H9 (cell line): ENCODE measurements around the gene CACNG5. TPM values are rescaled to one million over a fixed set of nuclear protein-coding genes. Genes with fewer than 3 reads are reported as not detected.

Experiments
- DNase-seq: peaks from one replicate; pipeline ENCODE4 v3.0.0-alpha.2; 2017
- H2AFZ ChIP-seq: one replicate; pipeline ENCODE4 v1.6.1; 2013; ENCODE audit warnings: mild to moderate bottlenecking, low read length, control low read depth, moderate library complexity
- H2AK5ac ChIP-seq: 2 replicates; pipeline ENCODE4 v1.6.1; 2013; ENCODE audit warnings: low read length, control low read depth, mixed read lengths; ENCODE audit not compliant: insufficient read length
- H2BK120ac ChIP-seq: one replicate; pipeline ENCODE4 v1.6.1; 2013; ENCODE audit warnings: low read depth, mild to moderate bottlenecking, low read length, control low read depth, inconsistent platforms; ENCODE audit not compliant: poor library complexity, severe bottlenecking
- H2BK12ac ChIP-seq: 2 replicates; pipeline ENCODE4 v1.6.1; 2013; ENCODE audit warnings: low read length, control low read depth, mixed read lengths, low read depth; ENCODE audit not compliant: insufficient read length
- H2BK15ac ChIP-seq: 2 replicates; pipeline ENCODE4 v1.6.1; 2013; ENCODE audit warnings: low read depth, low read length, control low read depth
- H2BK20ac ChIP-seq: one replicate; pipeline ENCODE4 v1.6.1; 2013; ENCODE audit warnings: low read depth, mild to moderate bottlenecking, low read length, control low read depth, inconsistent platforms; ENCODE audit not compliant: poor library complexity, severe bottlenecking
- H2BK5ac ChIP-seq: 2 replicates; pipeline ENCODE4 v1.6.1; 2013; ENCODE audit warnings: low read length, control low read depth, mixed read lengths; ENCODE audit not compliant: insufficient read length
- H3K14ac ChIP-seq: 2 replicates; pipeline ENCODE4 v1.6.1; 2013; ENCODE audit warnings: low read length, control low read depth; ENCODE audit not compliant: insufficient read depth
- H3K18ac ChIP-seq: 2 replicates; pipeline ENCODE4 v1.6.1; 2013; ENCODE audit warnings: low read depth, mild to moderate bottlenecking, mixed read lengths, low read length, control low read depth; ENCODE audit not compliant: insufficient read length
- H3K23ac ChIP-seq: 2 replicates; pipeline ENCODE4 v1.6.1; 2013; ENCODE audit warnings: low read length, control low read depth, mixed read lengths, low read depth; ENCODE audit not compliant: insufficient read length
- H3K23me2 ChIP-seq: 2 replicates; pipeline ENCODE4 v1.6.1; 2013; ENCODE audit warnings: low read depth, mild to moderate bottlenecking, mixed read lengths, low read length, control low read depth; ENCODE audit not compliant: insufficient read length, poor library complexity, severe bottlenecking
- H3K27ac ChIP-seq: 2 replicates; pipeline ENCODE4 v1.5.1; 2013; ENCODE audit warnings: low read length, control low read depth, mixed read lengths, low read depth; ENCODE audit not compliant: insufficient read length
- H3K27me3 ChIP-seq: 2 replicates; pipeline ENCODE4 v1.6.1; 2013; ENCODE audit warnings: low read length, control low read depth, inconsistent platforms; ENCODE audit not compliant: insufficient read depth
- H3K4ac ChIP-seq: 2 replicates; pipeline ENCODE4 v1.6.1; 2013; ENCODE audit warnings: low read depth, mild to moderate bottlenecking, control low read depth, inconsistent platforms, low read length, moderate library complexity
- H3K4me1 ChIP-seq: 2 replicates; pipeline ENCODE4 v1.6.1; 2013; ENCODE audit warnings: low read length, control low read depth, inconsistent platforms; ENCODE audit not compliant: insufficient read depth
- H3K4me2 ChIP-seq: 2 replicates; pipeline ENCODE4 v1.6.1; 2013; ENCODE audit warnings: low read length, control low read depth, mixed read lengths; ENCODE audit not compliant: insufficient read length, insufficient read depth
- H3K56ac ChIP-seq: 2 replicates; pipeline ENCODE4 v1.6.1; 2013; ENCODE audit warnings: low read depth, mild to moderate bottlenecking, mixed read lengths, low read length, control low read depth; ENCODE audit not compliant: insufficient read length
- H3K79me1 ChIP-seq: 2 replicates; pipeline ENCODE4 v1.6.1; 2013; ENCODE audit warnings: low read depth, mild to moderate bottlenecking, moderate library complexity, low read length, control low read depth, inconsistent platforms; ENCODE audit not compliant: insufficient read depth, poor library complexity, severe bottlenecking
- H3K79me2 ChIP-seq: 2 replicates; pipeline ENCODE4 v1.6.1; 2013; ENCODE audit warnings: low read length, control low read depth, inconsistent platforms; ENCODE audit not compliant: insufficient read depth
- H3K9ac ChIP-seq: 2 replicates; pipeline ENCODE4 v1.6.1; 2013; ENCODE audit warnings: low read length, control low read depth, mixed read lengths; ENCODE audit not compliant: insufficient read length; ENCODE audit errors: extremely low read depth
- H3K9me3 ChIP-seq: one replicate; pipeline ENCODE4 v1.6.1; 2013; ENCODE audit warnings: low read depth, low read length, inconsistent platforms; ENCODE audit not compliant: control insufficient read depth
- H3T11ph ChIP-seq: one replicate; pipeline ENCODE4 v1.6.1; 2013; ENCODE audit warnings: mild to moderate bottlenecking, low read length, control low read depth, inconsistent platforms
- H4K20me1 ChIP-seq: one replicate; pipeline ENCODE4 v1.6.1; 2013; ENCODE audit not compliant: control insufficient read depth, insufficient read length, insufficient read depth
- H4K5ac ChIP-seq: 2 replicates; pipeline ENCODE4 v1.6.1; 2013; ENCODE audit warnings: low read depth, mild to moderate bottlenecking, mixed read lengths, low read length, control low read depth; ENCODE audit not compliant: insufficient read length
- H4K8ac ChIP-seq: replicated peaks from 2 replicates; pipeline ENCODE4 v1.6.1; 2013; ENCODE audit warnings: low read length, control low read depth, mixed read lengths, low read depth; ENCODE audit not compliant: insufficient read length
- H4K91ac ChIP-seq: 2 replicates; pipeline ENCODE4 v1.6.1; 2013; ENCODE audit warnings: low read depth, mild to moderate bottlenecking, moderate library complexity, mixed read lengths, low read length, control low read depth; ENCODE audit not compliant: insufficient read length
- H3K27ac Mint-ChIP-seq, 3 experiments: 2 replicates in 2 of 3; 3 replicates in 1 of 3; pipeline ENCODE4 v1.8.0; 2020 to 2021; ENCODE audit warnings: mixed read lengths in 3 of 3, mild to moderate bottlenecking in 1 of 3, moderate library complexity in 1 of 3
- H3K27me3 Mint-ChIP-seq: 2 replicates; pipeline ENCODE4 v1.8.0; 2021; ENCODE audit warnings: low read depth, mild to moderate bottlenecking, moderate library complexity, mixed read lengths
- H3K36me3 Mint-ChIP-seq, 3 experiments: 2 replicates in 2 of 3; 3 replicates in 1 of 3; pipeline ENCODE4 v1.8.0; 2020 to 2021; ENCODE audit warnings: low read depth in 3 of 3, mixed read lengths in 3 of 3; ENCODE audit not compliant: insufficient read depth in 1 of 3
- H3K4me1 Mint-ChIP-seq, 2 experiments: 2 replicates each; pipeline ENCODE4 v1.8.0; 2020; ENCODE audit warnings: mixed read lengths in 2 of 2
- H3K4me3 Mint-ChIP-seq, 2 experiments: 2 replicates in 1 of 2; 3 replicates in 1 of 2; pipeline ENCODE4 v1.8.0; 2020 to 2021; ENCODE audit warnings: mild to moderate bottlenecking in 2 of 2, mixed read lengths in 2 of 2, moderate library complexity in 1 of 2
- H3K9me3 Mint-ChIP-seq, 2 experiments: 2 replicates in 1 of 2; 3 replicates in 1 of 2; pipeline ENCODE4 v1.8.0; 2020; ENCODE audit warnings: mild to moderate bottlenecking in 2 of 2, mixed read lengths in 2 of 2, moderate library complexity in 1 of 2
- CTCF ChIP-seq: fragments of 200-600 bp; sonication (generic); conservative IDR thresholded peaks from 3 replicates; pipeline ENCODE4 v1.8.0; 2021; ENCODE audit warnings: antibody characterized with exemption, mild to moderate bottlenecking
- whole genome bisulfite sequencing: extraction: QIAGEN DNeasy Blood & Tissue Kit; methylation state at CpG from one replicate; pipeline ENCODE4 v1.1.7; 2013; ENCODE audit warnings: missing lambda C conversion rate, low lambda C conversion rate, mixed read lengths; ENCODE audit not compliant: insufficient read length; ENCODE audit errors: extremely low coverage; 5-methylcytosine and 5-hydroxymethylcytosine counted together
- total RNA-seq: library from RNA; stranded (reverse); gene quantifications from 2 replicates; pipeline ENCODE4 v1.2.1, GENCODE V29; 2021

CACNG5 gene
- total RNA-seq, 1 experiment from 2014 or later, result 1.6 TPM

DNA sequence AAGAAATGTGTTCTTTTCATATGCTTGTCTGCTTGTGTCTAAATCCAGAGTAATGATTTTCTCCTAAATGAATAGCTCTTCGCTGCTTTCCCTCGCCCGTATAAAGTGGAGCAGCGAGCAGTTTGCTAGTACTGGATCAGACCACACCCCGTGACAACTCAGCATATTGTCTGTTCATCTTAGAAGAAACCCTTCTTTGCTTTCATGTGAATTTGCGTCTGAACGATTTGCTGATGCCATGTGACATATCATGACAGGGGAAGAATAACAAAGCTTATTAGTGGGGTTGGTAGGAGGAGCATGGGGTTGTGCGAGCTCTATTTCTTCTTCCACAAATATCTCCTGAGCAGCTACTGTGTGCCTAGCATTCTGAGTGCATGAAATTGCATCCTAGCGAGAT is 85.5 kb downstream of the CACNG5 start:
- Mint-ChIP-seq H3K27ac (no peak overlapping the region), H3K36me3 (no peaks in the 10 kb centered on the region; a peak in 1 of 7 replicates), H3K27me3 (peaks cover 3% of the 10 kb centered on the region; the same call in 1 of the 2 replicates), H3K4me3 (no peak overlapping the region), H3K9me3 (peaks cover 4 to 8% of the 10 kb centered on the region in 2 experiments), H3K4me1 (peaks cover 6% of the 10 kb centered on the region in 2 experiments)
- H2AFZ ChIP-seq, result no peak overlapping the region
- H3K23me2 ChIP-seq, result no peaks in the 10 kb centered on the region
- DNase-seq, result no peak
- no peak overlapping the region for H2BK15ac ChIP-seq
- no peak for TF ChIP-seq CTCF
- no peak overlapping the region for H2AK5ac ChIP-seq
- no peak overlapping the region for H4K8ac ChIP-seq
- H4K91ac ChIP-seq, result no peak overlapping the region
- H3K23ac ChIP-seq, result no peak overlapping the region
- H3K56ac ChIP-seq, result no peak overlapping the region
- no peak overlapping the region for H2BK5ac ChIP-seq
- no peaks in the 10 kb centered on the region for H3K9me3 ChIP-seq
- H3T11ph ChIP-seq, result no peak overlapping the region
- H3K27me3 ChIP-seq, result no peaks in the 10 kb centered on the region
- WGBS, result no CpG with 5 or more reads among the region's 9 CpGs
- no peaks in the 10 kb centered on the region for H3K79me1 ChIP-seq
- no peaks in the 10 kb centered on the region for H3K79me2 ChIP-seq
- H3K14ac ChIP-seq, result no peak overlapping the region
- no peaks in the 10 kb centered on the region for H3K4me1 ChIP-seq
- no peak overlapping the region for H3K18ac ChIP-seq
- no peak overlapping the region for H2BK12ac ChIP-seq
- H3K4me2 ChIP-seq, result no peak overlapping the region
- no peak overlapping the region for H3K9ac ChIP-seq
- H2BK120ac ChIP-seq, result no peak overlapping the region
- no peak overlapping the region for H3K4ac ChIP-seq
- no peaks in the 10 kb centered on the region for H4K20me1 ChIP-seq
- no peak overlapping the region for H4K5ac ChIP-seq
- no peak overlapping the region for H3K27ac ChIP-seq
- H2BK20ac ChIP-seq, result no peak overlapping the region
